SHP77 (cell line): ENCODE measurements around the gene CHPT1.
"Not testable (repeated sequence)": the region's sequence is repeated elsewhere in the genome, so short reads cannot be mapped to it uniquely, and the experiment has no call there.

Experiments used
- DNase-seq, 2 experiments: peaks; one replicate each; lab custom pipeline; 2025; lab: John Stamatoyannopoulos, UW

The CHPT1 gene

DNA sequence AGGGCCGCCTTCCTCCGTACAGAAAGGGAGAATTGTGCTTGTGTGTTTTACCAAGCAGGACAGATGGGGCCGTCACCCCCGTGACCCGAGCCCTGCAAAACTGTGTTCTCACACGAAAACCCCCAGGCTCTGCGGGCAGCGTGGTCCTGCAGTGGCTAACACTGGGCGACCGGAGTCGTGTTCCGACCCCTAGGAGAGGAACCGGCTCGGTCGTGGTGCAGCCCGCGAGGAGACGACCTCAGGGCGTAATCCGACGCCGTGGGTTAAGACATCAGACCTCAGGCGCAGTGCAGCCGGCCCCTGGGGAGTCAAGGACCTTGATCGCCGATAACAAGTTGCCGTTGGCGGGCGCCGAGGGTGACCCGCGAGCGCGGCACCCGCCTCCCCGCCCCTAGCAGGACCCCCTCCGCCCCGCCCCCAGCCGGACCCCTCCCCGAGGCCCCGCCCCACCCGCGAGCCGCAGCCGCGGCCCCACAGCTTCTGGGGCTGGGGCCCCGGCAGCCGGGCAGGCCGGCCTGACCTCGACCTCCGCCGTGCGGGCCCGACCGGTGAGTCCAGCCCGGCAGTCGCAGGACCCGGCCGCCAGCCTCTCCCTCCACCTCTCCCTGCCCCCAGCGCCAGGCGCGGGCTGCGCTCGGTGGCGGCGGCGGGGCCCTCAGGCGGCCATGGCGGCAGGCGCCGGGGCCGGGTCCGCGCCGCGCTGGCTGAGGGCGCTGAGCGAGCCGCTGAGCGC is at the start of gene CHPT1:
Gene CHPT1, plus strand, starts transcription at position 444 of the 733 bp plus-strand sequence. Its CDS starts 222 bp downstream, at position 666.
- DNase-seq = peak; percentile 26 to 45

DNA sequence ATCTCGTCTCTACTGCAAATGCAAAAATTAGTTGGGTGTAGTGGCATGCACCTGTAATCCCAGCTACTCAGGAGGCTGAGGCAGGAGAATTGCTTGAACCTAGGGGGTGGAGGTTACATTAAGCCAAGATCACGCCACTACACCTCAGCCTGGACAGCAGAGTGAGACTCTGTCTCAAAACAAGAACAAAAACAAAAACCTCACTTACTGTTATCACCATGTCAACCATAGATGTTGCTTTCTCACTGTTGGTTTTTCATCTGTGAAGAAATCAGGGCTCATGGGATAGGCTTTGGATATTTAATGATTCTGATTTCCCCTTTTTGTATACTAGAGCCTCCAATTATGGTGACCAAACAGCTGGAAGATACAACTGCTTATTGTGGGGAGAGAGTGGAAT is 49.7 kb upstream of the CHPT1 start:
- no peak for DNase-seq

DNA sequence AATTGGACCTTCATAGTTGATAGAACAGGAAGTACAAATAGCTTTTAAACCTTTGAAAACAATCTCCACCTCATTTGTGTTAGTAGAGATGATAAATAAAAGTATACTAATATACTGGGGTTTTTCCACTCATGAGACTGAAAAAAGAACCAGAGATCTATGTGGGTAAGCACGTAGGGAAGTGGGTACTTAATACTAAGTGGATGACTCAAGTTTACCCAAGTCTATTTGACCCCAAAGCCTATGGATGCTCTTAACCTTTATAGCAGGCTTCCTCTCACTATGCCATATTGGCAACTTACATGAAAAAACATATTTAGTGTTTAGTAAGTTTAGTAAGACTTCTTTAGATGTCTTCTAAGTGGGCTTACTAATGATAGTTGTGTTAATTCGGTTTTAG is 49.2 kb upstream of the CHPT1 start:
- DNase-seq = no peak

DNA sequence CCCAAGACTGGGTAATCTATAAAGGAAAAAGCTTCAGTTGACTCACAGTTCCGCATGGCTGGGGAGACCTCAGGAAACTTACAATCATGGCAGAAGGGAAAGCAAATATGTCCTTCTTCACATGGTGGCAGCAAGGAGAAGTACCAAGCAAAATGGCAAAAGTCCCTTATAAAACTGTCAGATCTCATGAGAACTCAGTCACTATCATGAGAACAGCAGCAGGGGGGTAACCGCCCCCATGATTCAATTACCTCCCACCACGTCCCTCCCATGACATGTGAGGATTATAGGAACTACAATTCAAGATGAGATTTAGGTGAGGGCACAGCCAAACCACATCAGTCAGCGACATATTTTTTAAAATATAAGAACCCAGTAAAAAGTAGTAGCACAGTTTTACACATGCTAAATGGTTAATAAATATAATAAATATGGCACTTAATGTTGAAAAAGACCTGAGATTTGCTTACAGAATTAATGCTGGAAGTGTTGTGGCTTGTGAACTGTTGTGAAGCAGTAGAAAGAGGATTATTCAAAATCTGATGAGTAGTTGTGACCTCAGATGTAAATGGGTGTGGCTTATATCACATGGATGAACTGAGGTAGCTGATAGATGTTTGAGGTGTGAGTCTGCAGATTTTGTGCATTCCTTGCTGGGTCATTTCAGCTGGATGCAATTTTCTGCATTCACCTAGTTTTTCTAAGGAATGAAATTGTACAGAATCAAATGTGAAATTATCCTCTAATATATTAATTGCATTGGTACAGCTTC is 46.9 kb upstream of the CHPT1 start:
- DNase-seq = no peak

DNA sequence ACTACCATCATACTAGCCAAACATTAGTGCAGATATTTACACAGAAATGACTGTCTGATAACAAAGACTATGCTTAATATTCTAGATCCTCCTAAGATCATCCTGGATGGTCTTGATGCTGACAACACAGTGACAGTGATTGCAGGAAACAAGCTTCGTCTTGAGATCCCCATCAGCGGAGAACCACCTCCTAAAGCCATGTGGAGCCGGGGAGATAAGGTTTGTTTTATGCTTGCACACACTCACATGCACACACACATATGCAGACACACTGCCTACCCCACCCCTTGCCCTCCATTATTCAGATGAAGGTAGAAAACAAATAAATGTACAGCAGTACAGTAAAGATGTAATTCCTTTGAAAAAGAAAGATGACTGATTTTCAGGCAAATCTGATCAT is 44.4 kb upstream of the CHPT1 start:
- no peak for DNase-seq

DNA sequence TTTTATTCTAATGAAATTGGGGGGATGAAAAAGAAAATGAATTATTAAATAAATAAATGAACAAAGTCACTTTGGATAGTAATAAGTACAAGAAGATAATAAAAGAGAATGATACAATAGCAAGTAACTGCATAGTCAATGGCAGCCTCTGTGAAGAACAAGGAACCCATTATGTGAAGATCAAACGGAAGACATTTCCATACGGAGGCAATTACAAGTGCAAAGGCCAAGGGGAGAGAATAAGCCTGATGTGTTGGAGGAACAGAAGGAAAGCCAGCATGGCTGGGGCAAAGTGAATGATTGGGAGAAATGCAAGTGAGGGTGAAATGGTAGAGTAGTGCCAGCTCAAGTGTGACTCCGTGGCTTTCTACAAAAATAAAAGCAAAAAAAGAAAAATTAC is 43.9 kb upstream of the CHPT1 start:
- DNase-seq = no peak

DNA sequence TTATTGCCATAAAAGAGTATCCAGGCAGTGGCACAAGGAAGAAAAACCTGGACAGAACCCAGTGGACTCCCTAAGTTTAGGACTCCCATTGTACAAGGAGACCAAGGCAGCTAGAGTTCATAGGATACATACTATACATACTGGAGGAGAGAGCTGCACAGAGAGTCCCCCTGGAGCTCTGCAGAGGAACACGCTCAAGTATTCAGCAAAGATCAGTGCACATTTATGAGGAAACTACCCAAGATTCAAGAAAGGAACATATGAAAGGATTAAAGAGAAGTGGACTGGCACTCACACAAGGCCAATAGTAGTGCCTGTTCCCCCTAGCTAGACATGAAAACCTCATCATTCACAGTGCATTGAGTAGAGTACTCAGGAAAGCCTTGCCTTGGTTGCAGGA is 43.0 kb upstream of the CHPT1 start:
- DNase-seq = no peak

DNA sequence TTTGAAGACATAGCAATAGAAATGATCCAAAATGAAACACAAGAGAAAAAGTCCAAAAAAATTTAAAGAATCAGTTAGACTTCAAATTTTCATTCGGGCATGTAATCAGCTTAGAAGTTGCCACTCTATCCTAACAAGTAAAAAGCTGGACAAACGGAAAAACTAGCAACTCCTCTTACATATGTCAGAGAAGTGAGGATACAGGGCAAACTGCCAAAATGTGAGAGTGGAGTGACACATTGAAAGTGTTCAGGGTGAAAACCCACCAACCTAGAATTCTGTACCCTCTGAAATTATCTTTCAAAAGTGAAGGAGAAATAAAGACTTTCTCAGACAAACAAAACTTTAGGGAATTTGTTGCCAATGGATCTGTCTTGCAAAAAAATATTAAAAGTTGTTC is 42.0 kb upstream of the CHPT1 start:
- no peak for DNase-seq

DNA sequence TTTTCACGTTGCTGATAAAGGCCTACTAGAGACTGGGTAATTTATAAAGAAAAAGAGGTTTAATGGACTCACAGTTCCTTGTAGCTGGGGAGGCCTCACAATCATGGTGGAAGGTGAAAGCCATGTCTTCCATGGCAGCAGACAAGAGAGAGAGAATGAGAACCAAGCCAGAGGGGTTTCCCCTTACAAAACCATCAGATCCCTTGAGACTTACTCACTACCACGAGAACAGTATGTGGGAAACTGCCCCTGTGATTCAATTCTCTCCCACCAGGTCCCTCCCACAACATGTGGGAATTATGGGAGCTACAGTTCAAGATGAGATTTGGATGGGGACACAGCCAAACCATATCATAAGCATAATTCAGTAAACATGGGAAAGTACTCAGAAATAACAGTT is 36.8 kb upstream of the CHPT1 start:
- not testable (repeated sequence) for DNase-seq

DNA sequence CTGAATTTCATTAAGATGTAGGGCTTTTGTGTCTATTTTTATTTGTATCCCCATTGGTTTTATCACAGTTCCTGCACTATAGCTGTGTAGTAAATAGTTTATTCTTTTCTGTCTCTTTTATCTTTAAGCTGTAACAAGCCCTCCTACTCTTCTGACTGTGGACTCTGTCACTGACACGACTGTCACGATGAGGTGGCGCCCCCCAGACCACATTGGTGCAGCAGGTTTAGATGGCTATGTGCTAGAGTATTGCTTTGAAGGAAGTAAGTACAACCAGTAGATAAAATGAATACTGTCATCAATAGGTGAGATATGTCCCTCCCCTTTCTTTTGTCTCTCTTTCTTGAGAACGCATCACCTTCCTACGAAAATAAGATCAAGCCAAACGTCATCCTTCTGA is 34.1 kb upstream of the CHPT1 start:
- no peak for DNase-seq

DNA sequence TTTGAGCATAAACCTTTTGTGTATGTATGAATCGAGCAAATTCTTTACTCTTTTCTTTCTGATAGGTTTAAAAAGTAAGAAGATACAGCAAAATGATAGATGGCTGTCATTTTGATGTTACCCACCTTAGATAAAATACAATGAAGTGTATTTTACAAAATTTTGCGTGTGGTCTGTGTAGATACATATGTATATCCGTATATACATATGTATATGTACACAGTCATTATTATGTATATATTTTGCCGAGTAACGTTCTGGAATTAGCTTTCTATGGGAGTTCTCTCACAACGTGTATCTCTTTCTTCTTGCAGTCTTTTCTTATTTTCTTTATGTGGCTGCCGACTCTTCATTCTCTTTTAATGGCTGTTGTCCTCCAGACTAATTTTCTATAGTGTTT is 32.4 kb upstream of the CHPT1 start:
- no peak for DNase-seq

DNA sequence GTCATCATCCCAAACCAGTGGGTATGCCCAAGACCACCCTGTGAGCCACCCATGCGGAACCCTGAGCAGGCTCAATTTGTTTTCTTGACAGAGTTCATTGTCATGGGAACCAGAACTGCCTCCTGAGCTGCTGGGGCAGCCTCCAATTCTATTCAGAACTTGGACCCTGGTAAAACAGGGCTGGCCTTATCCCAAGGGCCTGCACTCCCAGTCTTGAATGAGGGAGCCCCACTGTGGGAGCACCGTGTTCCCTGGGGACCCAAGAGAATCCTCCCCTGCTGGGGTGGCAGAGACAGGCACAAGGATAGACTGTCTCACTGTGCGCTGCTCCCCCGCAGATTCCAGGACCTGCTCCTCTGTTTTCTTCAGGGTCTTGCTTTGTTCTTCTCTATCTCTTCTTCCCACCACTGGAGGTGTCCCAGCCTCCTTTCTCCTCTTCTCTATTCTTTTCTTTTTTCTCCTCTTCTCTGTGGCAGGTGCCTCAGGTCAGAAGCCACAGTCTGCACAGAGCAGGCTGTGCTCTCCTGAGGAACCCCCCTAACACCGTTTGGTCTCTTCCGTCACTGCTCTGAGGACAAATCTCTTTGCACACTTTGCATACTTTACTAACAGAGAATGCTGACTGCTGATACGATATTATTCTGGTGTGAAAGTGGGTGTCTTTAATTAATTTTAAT is 31.2 kb upstream of the CHPT1 start:
- no peak for DNase-seq

DNA sequence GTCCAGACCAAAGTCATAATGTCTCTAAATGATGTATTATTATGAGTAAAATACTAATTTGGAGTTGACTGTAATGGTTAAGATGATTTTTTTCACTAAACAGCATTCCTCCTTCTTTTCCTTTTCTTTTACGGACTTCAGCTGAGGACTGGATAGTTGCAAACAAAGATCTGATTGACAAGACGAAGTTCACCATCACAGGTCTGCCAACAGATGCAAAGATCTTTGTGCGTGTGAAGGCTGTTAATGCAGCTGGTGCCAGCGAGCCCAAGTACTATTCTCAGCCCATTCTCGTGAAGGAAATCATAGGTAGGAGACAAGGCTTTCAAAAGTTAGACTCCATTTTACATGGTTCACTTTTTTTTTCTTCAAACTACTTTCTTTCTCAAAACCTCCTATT is 29.8 kb upstream of the CHPT1 start:
- no peak for DNase-seq

DNA sequence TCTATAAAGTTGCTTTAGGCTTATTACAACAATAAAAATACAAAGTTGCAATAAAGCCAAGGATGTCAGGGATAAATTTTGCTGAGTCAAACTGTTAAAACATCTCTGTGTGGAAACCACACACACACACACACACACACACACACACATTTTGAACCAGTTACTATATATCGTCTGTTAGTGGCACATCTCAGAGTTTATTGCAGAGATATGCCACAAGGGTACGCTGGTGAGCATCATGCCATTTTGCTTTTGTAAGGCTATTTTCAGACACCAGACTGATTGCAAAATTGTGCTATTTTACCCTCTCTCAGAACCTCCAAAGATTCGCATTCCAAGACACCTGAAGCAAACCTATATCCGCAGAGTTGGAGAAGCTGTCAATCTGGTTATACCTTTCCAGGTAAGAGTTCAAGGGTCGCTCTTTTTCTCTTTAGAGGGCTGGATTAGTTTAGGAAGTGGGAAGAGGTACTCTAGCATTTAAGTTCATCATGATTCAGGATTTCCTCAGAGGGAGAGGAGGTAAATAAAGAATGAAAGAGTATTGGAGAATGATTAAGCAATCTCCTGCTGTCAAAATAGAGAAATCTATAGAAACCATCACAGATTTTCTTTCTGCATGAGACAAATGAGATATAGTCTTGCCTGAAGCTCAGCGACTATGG is 27.3 kb upstream of the CHPT1 start:
- peak; percentile 1 to 22 for DNase-seq

DNA sequence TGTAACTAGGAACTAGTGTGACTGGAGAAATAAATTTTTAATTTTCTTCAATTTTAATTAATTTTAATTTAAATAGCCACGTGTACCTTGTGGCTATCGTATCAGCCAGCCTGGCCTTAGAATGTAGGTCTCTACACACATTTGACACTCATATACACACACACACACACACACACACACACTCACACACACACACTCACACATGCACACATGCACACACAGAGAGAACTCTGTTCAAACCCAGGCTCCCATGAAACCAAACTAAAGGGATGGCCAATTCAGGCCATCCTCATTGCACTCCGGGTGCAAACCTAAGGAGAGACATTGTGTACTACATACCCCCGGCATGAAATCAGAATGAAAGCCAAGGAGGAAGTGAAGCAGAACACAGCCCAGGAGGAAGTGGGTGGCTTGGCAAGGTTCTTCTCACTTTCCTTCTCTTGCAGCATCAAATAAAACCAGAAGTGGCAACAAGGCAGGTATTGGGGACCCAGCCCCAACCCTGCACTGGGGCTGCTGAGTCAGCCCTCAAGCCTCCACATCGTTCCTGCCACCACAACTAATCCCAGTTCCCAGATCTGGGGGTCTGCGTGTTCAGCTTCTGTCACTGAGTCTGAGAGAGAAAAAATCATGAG is 26.2 kb upstream of the CHPT1 start:
- no peak for DNase-seq

DNA sequence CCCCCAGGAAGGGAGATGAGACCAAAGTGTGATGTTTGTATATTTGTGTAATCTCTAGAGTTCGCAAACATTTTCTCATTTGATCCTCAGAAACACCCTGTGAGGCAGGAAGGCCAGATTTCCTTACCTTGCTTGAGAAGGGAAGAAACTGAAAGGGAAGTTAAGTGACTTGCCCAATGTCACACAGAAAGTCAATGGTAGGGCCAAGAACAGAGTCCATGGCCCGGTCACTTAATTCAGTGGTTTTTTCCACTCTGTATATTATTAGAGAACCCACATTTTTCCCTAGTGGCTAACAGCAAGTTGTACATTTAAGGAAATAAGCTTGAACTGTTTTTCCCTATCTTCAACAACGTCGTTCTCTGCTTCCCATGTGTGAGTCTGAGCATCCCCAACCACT is 25.6 kb upstream of the CHPT1 start:
- DNase-seq = no peak

DNA sequence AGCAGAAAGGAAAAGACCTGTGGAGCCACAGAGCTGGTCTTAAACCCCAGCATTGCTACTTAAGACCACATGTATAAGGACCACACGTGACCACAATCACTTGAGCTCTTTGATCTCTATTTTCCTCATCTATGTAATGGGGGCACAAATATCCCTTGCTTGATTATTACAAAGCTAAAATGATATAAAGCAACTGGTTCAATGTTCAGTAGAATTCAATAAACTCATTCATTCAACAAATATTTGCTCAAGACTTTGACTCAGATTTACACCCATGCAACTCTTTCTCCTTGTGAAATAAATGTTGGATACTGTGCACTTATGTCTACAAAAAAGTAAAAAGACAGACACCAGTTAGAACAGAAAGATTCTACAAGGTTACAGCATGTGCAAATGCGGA is 21.9 kb upstream of the CHPT1 start:
- DNase-seq = no peak

DNA sequence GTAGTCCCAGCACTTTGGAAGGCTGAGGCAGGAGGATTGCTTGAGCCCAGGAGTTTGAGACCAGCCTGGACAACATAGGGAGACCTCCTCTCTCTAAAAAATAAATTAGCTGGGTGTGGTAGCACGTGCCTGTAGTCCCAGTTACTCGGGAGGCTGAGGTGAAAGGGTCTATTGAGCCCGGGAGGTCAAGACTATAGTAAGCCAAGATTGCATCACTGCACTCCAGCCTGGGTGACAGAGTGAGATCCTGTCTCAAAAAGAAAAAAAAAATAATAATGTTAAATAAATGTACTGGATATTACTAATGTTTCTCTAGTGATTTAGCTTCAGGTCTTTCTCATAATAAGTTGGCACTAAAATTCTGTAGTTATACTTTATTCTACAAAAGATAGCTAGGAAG is 20.9 kb upstream of the CHPT1 start:
- not testable (repeated sequence) for DNase-seq

DNA sequence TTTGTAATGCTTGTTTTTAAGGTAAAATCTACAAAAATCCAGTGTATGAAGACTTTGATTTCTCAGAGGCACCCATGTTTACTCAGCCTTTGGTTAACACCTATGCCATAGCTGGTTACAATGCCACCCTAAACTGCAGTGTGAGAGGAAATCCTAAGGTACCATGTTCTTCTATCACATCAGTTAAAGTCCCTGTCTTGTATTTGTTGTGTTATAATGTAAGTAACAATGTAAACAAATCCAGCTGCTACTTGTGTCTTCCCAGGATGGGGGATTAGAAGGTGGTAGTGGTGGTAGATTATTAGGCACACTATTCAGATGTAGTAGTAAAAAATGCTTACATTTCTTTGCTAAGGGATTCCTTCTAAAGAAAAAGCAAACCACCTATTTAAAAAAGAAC is 19.4 kb upstream of the CHPT1 start:
- DNase-seq = no peak

DNA sequence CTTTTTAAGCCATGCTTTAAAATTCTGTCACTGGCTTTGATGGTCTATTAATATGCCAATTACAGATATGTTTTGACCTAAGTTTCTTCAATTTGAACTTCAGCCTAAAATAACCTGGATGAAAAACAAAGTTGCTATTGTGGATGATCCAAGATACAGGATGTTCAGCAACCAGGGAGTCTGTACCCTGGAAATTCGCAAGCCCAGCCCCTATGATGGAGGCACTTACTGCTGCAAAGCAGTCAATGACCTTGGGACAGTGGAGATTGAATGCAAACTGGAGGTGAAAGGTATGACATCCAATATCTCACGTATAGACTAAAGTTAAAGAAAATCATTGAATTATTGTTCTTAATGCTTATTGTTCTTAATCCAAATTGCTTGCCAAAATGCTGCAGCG is 17.2 kb upstream of the CHPT1 start:
- no peak for DNase-seq

DNA sequence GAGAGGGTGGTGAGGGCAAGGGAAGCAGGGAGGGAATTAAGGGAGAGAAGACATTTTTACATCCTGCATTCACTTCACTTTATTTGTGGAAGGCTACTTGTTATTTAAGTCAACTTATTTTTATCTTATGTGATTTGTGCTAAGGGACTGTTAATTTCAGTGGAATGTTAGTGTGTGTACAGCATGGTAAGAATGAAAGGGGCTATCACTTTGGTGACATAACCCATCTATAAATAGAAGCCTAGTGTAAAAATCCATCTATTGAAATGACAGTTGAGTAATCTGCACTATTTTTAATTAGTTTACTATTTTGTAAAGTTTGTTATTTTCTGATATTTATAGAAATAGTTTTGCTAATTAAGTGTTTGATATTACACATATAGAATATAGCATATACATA is 16.8 kb upstream of the CHPT1 start:
- DNase-seq = no peak

DNA sequence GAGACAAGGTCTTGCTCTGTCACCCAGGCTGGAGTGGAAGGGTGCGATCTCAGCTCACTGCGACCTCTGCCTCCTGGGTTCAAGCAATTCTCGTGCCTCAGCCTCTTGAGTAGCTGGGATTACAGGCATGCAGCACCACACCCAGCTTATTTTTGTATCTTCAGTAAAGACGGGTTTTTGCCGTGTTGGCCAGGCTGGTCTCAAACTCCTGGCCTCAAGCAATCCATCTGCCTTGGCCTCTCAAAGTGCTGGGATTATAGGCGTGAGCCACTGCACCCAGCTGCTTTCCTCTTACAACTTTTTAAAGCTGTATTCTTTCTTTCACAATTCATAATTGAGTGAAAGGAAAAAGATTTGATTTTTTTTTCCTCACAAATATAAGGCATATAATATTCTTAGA is 15.8 kb upstream of the CHPT1 start:
- not testable (repeated sequence) for DNase-seq
